ENCODE data around the gene LIPT1. TPM values are rescaled to one million over a fixed set of nuclear protein-coding genes. Genes with fewer than 3 reads are reported as not detected.
A peak's percentile ranks its signal among the peaks of the same experiment; 100 is the strongest.

The LIPT1 gene
- total and polyA plus RNA-seq, 2 of the 8 experiments (the other 6 are each of a cell fraction or from before 2014, with no cell fraction given) = 6.1 to 10.9 TPM

DNA sequence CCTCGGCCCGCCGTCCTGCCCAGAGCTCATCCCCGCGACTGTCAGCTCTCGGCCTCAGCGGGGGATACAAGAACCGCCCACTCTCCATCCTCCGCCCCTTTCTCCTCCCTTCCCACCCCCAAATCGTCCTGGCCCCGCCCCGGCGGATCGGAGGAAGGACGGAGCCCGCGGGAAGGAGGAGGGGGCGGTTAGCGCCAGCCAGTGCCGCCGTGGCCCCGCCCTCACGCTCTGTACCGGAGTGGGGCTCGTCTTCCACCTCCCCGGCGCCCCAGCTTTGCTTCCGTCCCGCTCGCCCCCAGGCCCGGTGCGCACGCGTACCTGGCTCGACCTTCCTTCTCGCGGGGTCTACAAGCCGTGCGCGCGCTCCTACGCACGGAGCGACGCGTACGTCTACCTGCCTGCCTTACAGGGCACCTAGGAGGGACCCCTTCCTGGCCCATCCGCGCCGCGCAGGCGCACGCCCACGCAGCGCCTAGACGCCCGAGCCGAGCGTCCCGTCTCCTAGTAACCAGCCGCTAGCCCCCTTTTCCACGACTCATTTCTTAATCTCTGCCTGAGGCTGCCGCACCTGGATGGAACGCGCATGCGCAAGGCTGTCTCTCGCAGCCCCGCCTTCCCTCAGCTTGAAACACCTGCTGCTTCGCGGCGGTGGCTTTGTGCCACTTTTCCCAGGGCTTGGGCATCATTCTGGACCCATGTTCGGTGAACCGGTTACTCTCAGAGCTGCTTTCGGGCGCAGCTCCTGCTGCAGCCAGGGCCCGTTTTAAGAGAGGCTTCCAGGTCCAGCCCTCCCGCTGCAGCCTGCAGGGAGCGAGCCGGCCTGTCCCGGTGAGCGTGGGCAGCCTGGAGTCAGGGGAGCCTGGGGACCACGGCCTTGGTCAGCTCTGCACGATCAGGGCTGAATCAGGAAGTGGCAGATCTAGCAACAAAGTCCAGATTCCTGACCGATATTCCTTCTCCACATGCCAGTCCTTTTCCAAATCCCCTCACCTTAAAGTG lies 13.4 kb upstream of the LIPT1 start, which contains the start of gene C2orf15 (continued):
- TF ChIP-seq HDAC6 (IDR thresholded peaks at IDR 0.05; ENCODE audit: low read depth, low read length) = no peak
- peak; percentile 63 to 67; a peak in 2 of 3 replicates for TF ChIP-seq POLR2A (IDR thresholded peaks at IDR 0.05; ENCODE audit: control extremely low read depth in 1 of 2, low read depth in 2 of 2, low read length in 2 of 2)
- TF ChIP-seq RAD21 (IDR thresholded peaks at IDR 0.05 in 1 of 2, conservative IDR thresholded peaks at IDR 0.05 in 1 of 2; ENCODE audit: low read depth in 2 of 2, low read length in 2 of 2) = no peak
- TF ChIP-seq TAF7 (optimal IDR thresholded peaks at IDR 0.05; ENCODE audit: borderline replicate concordance, low read depth, low read length) = peak; percentile 26
- no peak for TF ChIP-seq SP1 (IDR thresholded peaks at IDR 0.05; ENCODE audit: low read depth, low read length)
- TF ChIP-seq YY1 (IDR thresholded peaks at IDR 0.05; ENCODE audit: low read depth, low read length) = no peak
- no peak for TF ChIP-seq HDAC2 (IDR thresholded peaks at IDR 0.05; ENCODE audit: borderline replicate concordance in 1 of 2, low read depth in 2 of 2, low read length in 2 of 2)
- 0 out of 2 replicates have a peak, but pooled peaks have one; percentile 56 for TF ChIP-seq RBBP5 (IDR thresholded peaks at IDR 0.05; ENCODE audit: borderline replicate concordance, low read depth, low read length)
- TF ChIP-seq, protein P1, sequence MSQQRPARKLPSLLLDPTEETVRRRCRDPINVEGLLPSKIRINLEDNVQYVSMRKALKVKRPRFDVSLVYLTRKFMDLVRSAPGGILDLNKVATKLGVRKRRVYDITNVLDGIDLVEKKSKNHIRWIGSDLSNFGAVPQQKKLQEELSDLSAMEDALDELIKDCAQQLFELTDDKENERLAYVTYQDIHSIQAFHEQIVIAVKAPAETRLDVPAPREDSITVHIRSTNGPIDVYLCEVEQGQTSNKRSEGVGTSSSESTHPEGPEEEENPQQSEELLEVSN (IDR thresholded peaks at IDR 0.05) = peak; percentile 70
- no peak for TF ChIP-seq SIX5 (IDR thresholded peaks at IDR 0.05; ENCODE audit: low read depth, low read length)
- peak; percentile 50 for TF ChIP-seq POLR2AphosphoS5 (IDR thresholded peaks at IDR 0.05; ENCODE audit: low read depth, low read length)
- TF ChIP-seq, protein P2, sequence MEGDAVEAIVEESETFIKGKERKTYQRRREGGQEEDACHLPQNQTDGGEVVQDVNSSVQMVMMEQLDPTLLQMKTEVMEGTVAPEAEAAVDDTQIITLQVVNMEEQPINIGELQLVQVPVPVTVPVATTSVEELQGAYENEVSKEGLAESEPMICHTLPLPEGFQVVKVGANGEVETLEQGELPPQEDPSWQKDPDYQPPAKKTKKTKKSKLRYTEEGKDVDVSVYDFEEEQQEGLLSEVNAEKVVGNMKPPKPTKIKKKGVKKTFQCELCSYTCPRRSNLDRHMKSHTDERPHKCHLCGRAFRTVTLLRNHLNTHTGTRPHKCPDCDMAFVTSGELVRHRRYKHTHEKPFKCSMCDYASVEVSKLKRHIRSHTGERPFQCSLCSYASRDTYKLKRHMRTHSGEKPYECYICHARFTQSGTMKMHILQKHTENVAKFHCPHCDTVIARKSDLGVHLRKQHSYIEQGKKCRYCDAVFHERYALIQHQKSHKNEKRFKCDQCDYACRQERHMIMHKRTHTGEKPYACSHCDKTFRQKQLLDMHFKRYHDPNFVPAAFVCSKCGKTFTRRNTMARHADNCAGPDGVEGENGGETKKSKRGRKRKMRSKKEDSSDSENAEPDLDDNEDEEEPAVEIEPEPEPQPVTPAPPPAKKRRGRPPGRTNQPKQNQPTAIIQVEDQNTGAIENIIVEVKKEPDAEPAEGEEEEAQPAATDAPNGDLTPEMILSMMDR (IDR thresholded peaks at IDR 0.05; ENCODE audit: control extremely low read depth in 1 of 3, insufficient read depth in 1 of 3, low read depth in 1 of 3, low read length in 3 of 3) = no peak
- TF ChIP-seq SUZ12 (IDR thresholded peaks at IDR 0.05; ENCODE audit: low read length) = no peak
- TF ChIP-seq JUN (IDR thresholded peaks at IDR 0.05; ENCODE audit: low read depth, low read length) = no peak
- no peak for TF ChIP-seq RXRA (IDR thresholded peaks at IDR 0.05; ENCODE audit: insufficient read depth, low read depth, low read length)
- peak; percentile 69; the same call in 1 of the 2 replicates for TF ChIP-seq CHD2 (IDR thresholded peaks at IDR 0.05; ENCODE audit: low read length)
- TF ChIP-seq BCL11A (IDR thresholded peaks at IDR 0.05; ENCODE audit: low read depth in 2 of 2, low read length in 2 of 2) = no peak
- no peak for TF ChIP-seq SIRT6 (IDR thresholded peaks at IDR 0.05; ENCODE audit: low read length)
- no peak for TF ChIP-seq RFX5 (IDR thresholded peaks at IDR 0.05; ENCODE audit: borderline replicate concordance, low read depth, low read length)
- TF ChIP-seq CREB1 (IDR thresholded peaks at IDR 0.05) = peak; percentile 72; the same call in 1 of the 2 replicates
